HG02981 (cell line): Measurements from ENCODE around the gene ICAM4.
A peak's percentile ranks its signal among the peaks of the same experiment; 100 is the strongest.
"Not testable (repeated sequence)": the region's sequence is repeated elsewhere in the genome, so short reads cannot be mapped to it uniquely, and the experiment has no call there.

Source experiments
- ATAC-seq: cut with Tn5 transposase; IDR thresholded peaks from one replicate; pipeline ENCODE4 v1.9.1; 2021; ENCODE audit warnings: mild to moderate bottlenecking, moderate library complexity; ENCODE audit not compliant: unreplicated experiment

Gene ICAM4, protein sequence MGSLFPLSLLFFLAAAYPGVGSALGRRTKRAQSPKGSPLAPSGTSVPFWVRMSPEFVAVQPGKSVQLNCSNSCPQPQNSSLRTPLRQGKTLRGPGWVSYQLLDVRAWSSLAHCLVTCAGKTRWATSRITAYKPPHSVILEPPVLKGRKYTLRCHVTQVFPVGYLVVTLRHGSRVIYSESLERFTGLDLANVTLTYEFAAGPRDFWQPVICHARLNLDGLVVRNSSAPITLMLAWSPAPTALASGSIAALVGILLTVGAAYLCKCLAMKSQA

DNA sequence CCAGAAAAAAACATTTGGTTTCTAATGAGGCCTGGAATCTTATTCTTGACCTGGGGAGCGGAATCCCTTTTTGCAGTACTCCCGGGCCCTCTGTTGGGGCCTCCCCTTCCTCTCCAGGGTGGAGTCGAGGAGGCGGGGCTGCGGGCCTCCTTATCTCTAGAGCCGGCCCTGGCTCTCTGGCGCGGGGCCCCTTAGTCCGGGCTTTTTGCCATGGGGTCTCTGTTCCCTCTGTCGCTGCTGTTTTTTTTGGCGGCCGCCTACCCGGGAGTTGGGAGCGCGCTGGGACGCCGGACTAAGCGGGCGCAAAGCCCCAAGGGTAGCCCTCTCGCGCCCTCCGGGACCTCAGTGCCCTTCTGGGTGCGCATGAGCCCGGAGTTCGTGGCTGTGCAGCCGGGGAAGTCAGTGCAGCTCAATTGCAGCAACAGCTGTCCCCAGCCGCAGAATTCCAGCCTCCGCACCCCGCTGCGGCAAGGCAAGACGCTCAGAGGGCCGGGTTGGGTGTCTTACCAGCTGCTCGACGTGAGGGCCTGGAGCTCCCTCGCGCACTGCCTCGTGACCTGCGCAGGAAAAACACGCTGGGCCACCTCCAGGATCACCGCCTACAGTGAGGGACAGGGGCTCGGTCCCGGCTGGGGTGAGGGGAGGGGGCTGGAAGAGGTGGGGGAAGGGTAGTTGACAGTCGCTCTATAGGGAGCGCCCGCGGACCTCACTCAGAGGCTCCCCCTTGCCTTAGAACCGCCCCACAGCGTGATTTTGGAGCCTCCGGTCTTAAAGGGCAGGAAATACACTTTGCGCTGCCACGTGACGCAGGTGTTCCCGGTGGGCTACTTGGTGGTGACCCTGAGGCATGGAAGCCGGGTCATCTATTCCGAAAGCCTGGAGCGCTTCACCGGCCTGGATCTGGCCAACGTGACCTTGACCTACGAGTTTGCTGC, at the start of gene ICAM4:
TSS of gene ICAM4 (plus strand) at position 153 of the 935 bp plus-strand sequence. CDS start at position 211, 58 bp downstream.
- no peak for ATAC-seq

DNA sequence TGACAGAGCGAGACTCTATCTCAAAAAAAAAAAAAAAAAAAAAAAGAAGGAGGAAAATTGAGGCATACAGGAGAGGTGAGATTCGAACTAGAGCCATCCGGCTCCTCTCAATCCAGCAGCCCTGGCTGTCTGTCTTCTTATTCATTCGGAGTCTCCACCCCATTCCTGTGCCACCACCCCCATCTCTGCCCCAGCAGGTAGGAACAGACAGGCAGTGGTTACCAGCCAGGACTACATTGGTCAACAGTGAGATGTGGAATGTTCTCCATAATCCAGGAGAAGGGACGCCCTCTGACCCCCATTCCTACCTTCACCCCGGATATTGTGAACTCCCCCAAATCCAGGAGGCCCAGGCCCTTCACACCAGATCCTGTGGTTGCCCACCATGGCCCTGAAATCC, 49.1 kb upstream of the ICAM4 start:
- no peak for ATAC-seq

DNA sequence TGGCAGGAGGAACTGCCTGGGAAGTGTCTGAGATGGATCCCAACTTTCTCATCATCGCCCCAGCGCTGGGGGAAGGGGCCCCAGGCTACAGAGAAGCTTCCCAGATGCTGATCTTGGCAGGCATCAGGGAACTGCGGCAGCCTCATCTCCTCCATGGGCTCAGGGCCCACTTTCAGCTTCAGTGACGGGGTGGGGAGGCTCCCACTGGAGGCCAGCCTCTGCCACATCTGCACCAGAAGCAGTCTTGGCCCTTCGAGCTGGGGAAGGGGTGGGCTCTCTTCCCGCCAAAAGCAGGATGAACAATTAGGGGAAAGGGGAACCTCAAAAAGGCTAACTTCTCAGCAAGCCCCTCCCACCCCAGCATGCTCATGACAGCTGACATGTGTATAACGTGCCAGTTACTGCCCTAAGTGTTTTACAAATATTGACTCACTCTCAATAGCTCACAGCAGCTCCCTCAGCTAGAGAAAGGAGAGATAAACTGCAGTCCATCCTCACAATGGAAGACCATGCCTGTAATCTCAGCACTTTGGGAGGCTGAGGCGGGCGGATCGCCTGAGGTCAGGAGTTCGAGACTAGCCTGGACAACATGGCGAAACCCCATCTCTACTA, 48.5 kb upstream of the ICAM4 start:
- ATAC-seq, result no peak

DNA sequence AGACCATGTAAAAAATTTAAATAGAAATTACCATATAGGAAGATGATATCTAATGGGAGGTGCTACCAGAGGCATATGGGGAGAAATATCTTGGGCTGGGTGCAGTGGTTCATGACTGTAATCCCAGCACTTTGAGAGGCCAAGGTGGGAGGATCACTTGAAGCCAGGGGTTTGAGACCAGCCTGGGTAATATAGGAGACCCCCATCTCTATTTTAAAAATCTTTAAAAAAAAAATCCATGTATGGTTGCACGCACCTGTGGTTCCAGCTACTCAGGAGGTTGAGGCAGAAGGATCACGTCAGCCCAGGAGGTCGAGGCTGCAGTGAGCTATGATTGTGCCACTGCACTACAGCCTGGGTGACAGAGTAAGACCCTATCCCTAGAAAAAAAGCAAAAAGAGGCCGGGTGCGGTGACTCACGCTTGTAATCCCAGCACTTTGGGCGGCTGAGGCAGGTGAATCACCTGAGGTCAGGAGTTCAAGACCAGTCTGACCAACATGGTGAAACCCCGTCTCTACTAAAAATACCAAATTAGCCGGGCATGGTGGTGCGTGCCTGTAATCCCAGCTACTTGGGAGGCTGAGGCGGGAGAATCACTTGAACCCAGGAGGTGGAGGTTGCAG, 44.8 kb upstream of the ICAM4 start:
- ATAC-seq, result not testable (repeated sequence)

DNA sequence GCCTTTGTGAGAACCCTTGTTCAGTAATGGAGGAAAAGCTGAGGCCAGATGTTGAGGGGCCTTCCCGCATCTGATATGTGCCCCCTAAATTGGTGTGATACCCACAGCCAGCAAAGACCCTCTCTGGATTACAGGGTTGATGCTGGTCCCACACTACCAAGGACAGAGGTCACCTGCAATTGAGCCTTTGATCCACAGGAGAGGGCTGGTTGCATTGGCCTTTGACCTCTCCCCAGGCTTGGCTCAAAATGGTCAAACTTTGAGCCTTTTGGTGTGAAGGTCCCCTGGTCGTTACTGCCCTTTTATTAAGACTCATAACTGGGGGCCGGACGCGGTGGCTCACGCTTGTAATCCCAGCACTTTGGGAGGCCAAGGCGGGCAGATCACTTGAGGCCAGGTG, 43.1 kb upstream of the ICAM4 start:
- no peak for ATAC-seq

DNA sequence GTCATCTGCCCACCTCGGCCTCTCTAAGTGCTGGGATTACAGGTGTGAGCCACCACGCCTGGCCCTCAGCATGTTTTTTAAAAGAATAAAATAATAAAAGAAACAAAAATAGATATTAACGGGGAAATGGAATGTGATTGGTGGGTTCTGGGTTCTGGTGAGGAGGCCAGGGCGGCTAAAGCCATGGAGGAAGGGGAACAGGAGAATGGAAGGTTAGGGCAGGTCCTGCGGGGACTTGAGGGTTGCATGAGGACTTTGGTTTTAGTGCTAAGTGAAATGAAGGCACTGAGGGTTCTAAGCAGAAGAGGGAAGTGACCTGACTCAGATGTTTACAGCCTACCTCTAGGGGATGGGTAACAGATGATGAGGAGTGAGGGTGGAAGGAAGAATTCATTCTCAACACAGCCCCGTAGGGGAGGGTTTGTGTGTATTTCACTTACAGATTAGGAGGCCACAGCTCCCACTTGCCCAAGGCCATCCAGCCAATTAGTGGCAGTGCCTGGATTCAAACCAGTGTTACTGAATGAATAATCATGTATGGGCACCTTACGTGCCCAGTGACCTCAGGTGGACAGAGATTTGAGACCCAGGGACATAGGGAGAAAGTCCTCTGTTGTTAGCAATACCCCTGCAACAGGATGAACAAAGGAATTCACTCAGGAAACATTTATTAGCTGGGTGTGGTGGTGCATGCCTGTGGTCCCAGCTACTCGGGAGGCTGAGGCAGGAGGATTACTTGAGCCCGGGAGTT, 41.4 kb upstream of the ICAM4 start:
- no peak for ATAC-seq

DNA sequence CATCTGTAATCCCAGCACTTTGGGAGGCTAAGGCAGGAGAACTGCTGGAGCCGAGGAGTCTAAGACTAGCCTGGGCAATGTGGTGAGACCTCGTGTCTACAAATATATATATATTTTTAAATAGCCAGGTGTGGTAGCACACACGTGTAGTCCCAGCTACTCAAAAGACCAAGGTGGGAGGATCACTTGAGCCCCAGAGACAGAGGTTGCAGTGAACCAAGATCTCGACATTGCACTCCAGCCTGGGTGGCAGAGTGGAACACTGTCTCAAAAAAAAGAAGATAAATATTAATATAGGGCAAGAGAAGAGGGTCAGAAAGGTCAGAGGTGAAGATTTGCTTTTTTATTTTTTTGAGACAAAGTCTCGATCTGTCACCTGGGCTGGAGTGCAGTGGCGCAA, 40.2 kb upstream of the ICAM4 start:
- ATAC-seq, result no peak

DNA sequence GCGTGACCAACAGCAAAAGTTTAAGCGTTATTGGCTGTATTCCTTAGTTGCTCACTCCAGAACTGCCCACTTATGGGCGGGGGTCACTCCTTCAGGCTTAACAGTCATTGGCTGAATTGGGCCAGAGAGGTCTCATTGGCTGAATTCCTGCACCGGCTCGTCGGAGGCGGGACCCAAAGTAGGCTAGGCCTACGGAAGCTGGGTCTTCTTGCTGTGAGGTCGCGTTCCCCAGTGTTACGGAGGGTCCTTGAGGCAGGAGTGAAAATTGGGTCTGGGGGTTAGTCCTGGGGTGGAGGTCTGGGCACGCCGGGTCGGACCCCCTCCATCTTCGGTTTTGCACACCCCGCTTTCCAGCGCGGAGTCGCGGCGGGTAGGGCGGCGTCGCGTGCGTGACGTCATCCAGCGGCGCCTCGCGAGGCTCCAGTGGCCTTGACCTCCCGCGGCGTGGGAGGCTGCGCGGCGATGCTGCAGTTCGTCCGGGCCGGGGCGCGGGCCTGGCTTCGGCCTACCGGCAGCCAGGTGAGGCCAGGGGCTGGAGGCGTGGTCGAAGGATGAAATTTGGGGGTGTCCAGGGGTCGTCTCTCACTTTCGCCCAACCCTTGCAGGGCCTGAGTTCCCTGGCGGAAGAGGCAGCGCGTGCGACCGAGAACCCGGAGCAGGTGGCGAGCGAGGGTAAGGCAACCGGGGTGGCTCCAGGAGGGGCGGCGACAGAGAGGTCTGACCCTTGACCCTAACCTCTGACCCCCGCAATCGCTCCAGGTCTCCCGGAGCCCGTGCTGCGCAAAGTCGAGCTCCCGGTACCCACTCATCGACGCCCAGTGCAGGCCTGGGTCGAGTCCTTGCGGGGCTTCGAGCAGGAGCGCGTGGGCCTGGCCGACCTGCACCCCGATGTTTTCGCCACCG, 34.7 kb upstream of the ICAM4 start, which contains the start of gene MRPL4:
TSS of gene MRPL4 (plus strand) at position 423 of the 903 bp plus-strand sequence. CDS start at position 463, 40 bp downstream.
- peak; percentile 89 for ATAC-seq

DNA sequence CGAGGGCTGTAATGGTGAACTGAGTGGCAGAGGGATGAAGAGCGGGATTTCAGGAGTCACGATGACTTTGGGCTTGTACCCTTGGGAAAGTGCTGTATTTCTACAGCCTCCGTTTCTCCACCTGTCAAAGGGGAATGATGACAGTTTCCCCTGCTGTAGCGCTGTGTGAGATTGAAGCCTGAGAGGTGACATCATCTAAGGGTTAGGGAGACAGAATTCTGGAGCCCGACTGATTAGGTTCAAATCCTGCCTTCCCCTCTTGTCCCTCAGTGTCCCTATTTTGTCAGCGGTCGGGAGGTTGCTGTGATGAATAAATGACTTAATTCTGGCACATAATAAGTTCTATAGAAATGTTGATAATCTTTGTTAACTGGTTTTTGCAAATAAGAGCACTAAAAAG, 34.0 kb upstream of the ICAM4 start:
- ATAC-seq, result no peak

DNA sequence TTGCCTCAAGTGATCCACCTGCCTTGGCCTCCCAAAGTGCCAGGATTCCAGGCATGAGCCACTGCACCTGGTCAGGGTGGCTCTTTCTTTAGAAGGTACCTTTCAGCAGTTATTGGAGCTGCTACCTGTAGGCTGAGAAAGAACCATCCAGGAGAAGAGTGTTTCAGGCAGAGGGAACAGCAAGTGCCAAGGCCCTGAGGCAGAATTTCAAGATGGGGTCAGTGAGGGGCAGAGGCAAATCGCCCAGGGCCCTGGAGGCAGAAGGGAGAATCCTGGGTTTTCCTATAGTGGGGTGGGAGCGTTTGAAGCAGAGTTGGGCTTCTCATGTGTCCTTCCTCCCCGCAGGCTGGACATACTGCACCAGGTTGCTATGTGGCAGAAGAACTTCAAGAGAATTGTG, 32.5 kb upstream of the ICAM4 start:
- ATAC-seq, result no peak

DNA sequence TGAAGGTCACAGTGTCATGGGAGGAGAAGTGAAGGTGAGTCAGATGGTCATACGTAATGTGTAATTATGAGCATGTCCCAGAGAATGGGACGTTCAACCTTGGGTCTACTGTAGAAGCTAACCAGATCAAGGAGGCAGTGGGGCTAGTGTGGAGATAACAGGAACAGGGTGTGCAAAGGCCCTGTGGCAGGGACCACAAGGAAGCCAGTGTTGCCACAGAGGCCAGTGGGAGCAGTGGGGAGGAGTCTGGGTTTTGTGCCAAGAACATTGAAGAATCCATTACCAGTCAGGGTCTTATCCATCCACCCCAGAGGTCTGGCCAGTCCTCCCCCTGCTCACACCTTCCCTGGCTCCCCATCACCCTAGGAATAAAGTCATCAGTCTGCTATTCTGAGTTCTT, 31.4 kb upstream of the ICAM4 start:
- no peak for ATAC-seq

DNA sequence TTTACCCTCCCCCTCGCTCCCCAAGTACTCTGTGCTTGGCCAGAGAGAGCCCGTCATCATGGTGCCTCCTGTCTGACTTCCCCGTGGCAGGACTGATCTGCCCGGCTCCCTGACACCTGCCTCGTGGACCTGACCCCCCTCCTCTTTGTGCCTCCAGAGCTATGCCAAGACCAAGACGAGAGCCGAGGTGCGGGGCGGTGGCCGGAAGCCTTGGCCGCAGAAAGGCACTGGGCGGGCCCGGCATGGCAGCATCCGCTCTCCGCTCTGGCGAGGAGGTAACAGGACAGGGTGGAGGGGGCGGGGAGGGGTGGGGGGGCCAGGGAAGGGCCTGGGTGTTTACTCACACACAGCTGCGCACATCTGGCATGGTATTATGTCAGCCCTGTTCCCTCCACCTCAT, 30.2 kb upstream of the ICAM4 start:
- ATAC-seq, result no peak

DNA sequence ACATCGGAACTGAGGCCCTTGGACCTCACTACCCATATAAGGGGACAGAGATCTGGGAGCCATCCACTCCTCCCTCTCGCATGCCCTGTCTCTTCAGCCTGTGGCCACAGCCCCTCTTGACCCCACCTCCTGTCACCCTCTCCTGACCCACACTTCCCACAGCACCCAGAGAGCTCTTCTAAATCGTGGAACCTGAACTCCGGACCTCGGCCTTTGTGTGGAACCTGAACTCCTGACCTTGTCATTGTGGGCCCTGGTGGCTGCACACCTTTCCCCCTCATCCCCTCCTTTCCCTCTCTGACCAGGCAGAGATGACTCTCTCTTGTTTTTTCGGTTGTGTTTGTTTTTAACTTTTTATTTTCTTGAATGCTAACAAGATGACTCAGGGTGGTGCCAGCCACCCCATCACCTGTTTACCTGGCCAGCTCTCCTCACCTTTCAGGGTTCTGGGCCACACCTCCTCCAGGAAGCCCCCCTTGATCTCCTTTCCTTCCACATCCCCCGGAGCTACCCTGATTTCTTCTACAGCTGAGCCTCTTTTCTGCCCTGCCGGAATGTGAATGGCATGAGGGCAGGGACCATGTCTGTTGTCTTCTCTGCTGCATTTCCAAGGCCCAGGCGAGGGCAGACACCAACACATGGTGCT, 29.7 kb upstream of the ICAM4 start:
- no peak for ATAC-seq

DNA sequence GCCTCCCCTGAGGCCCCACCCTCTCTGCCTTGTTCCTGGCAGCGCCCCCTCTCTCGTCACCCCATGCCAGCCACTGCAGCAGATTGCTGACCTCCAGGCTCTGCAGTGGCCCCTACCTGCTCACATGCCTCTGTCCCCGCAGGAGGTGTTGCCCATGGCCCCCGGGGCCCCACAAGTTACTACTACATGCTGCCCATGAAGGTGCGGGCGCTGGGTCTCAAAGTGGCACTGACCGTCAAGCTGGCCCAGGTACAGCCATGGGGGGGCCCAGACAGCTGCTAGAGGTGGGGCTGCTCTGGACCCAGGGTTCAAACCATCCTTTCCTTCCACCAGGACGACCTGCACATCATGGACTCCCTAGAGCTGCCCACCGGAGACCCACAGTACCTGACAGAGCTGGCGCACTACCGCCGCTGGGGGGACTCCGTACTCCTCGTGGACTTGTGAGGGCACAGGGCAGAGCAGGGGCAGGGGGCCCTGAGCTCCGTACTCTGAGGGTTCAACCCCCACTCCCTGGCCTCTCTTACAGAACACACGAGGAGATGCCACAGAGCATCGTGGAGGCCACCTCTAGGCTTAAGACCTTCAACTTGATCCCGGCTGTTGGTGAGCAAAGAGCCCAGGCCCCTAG, 28.6 kb upstream of the ICAM4 start:
- ATAC-seq, result no peak

DNA sequence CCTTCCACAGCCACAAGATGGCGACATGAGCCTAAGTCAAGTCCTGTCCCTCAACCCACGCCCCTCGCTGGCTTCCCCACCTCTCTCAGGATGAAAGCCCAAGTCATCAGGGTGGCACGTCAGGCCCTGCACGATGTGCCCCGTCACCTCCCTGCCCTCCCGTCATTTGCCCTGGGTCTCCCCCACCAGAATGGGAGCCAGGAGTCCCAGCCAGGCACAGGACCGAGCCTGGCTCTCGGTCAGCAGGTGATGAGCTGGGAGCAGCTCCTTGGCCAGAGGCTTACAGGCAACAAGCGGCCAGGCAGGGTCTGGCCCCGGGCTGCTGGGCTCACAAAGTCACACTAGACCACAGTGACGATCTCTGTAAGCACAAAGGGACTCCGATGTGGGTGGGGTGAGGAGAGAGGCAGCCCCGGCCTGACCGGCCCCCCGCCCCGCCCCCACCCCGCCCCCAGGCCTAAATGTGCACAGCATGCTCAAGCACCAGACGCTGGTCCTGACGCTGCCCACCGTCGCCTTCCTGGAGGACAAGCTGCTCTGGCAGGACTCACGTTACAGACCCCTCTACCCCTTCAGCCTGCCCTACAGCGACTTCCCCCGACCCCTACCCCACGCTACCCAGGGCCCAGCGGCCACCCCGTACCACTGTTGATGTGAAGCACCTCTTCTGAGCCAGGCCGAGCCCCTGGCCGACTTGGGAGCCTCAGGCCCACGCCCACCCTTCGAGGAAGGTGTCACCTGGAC, 27.4 kb upstream of the ICAM4 start:
- ATAC-seq, result no peak

DNA sequence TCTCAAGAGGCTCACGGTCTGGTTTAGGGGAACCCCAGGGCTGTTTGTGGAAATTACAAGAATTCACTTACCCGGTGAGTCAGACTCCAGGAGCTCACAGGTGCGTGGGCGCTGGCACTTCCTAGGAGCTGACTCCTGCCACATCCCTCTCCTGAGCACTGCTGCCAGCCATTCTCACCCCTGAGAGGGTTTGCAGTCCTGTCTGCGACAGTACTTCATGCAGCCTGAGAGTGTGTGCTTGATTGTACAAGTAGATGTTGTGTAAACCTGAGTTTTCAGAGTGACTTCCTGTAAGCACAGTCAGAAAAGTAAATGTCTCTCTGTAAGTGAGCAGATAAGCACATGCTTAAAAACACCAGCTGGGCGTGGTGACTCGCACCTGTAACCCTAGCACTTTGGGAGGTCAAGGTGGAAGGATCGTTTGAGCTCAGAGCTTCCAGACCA, 26.6 kb upstream of the ICAM4 start:
- ATAC-seq, result no peak

DNA sequence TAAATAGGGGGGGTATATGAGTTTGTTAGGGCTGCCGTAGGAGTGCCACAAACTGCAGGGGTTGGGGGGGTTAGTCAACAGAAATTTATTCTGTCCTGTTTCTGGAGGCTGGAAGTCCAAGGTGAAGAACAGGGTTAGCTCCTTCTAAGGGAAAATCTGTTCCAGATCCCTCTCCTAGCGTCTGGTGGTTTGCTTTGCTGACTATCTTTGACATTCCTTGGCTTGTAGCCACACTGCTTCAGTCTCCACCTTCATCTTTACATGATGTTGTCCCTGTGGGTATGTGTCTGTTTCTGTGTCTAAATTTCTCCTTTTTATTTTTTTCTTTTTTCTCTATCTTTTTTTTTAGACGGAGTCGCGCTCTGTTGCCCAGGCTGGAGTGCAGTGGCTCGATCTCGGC, 24.0 kb upstream of the ICAM4 start:
- ATAC-seq, result no peak

DNA sequence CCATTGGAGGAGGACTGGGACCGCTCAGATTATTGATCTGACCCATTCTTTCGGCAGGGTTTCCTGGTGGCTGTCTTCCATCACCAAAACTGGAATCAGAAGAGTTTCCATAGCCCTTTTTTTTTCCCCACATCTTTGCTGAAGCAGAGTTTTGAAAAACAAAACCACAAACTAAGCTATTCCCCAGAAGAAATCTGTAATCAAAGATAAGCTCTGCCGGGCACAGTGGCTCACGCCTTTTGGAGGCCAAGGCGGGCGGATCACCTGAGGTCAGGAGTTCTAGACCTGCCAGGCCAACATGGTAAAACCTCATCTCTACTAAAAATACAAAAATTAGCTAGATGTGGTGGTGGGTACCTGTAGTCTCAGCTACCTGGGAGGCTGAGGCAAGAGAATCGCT, 20.0 kb upstream of the ICAM4 start:
- no peak for ATAC-seq
